DOHH2 (cell line): ENCODE measurements around the gene SLC28A1.

Experiments
- H3F3A ChIP-seq: fragments of 200-600 bp; sonication (generic), shearing (Covaris generic); 2 replicates; pipeline ENCODE4 v1.6.0; 2016; ENCODE audit warnings: antibody characterized with exemption, mild to moderate bottlenecking; ENCODE audit not compliant: control insufficient read depth, insufficient read depth
- H3K27ac ChIP-seq: fragments of 200-600 bp; sonication (generic); 2 replicates; pipeline ENCODE4 v1.5.1; 2014; ENCODE audit warnings: low read depth, mild to moderate bottlenecking, low read length, moderate library complexity
- H3K27me3 ChIP-seq: fragments of 200-600 bp; sonication (generic); 2 replicates; pipeline ENCODE4 v1.6.1; 2014; ENCODE audit warnings: mild to moderate bottlenecking, low read length, mixed read lengths; ENCODE audit not compliant: control insufficient read depth
- H3K36me3 ChIP-seq: fragments of 200-600 bp; sonication (generic); 2 replicates; pipeline ENCODE4 v1.6.1; 2014; ENCODE audit warnings: mild to moderate bottlenecking, low read length, moderate library complexity, mixed read lengths; ENCODE audit not compliant: control insufficient read depth
- H3K4me1 ChIP-seq: fragments of 200-600 bp; sonication (generic); 2 replicates; pipeline ENCODE4 v1.6.1; 2014; ENCODE audit warnings: mild to moderate bottlenecking, low read length, mixed read lengths; ENCODE audit not compliant: control insufficient read depth
- H3K4me2 ChIP-seq: fragments of 200-600 bp; sonication (generic); 2 replicates; pipeline ENCODE4 v1.6.0; 2014; ENCODE audit warnings: mild to moderate bottlenecking, low read length, moderate library complexity
- H3K4me3 ChIP-seq: fragments of 200-600 bp; sonication (generic); 2 replicates; pipeline ENCODE4 v1.5.1; 2014; ENCODE audit warnings: mild to moderate bottlenecking, low read length, mixed read lengths
- H3K79me2 ChIP-seq: fragments of 200-600 bp; sonication (generic); 2 replicates; pipeline ENCODE4 v1.6.1; 2014; ENCODE audit warnings: mild to moderate bottlenecking, low read length, mixed read lengths; ENCODE audit not compliant: control insufficient read depth
- H3K9me2 ChIP-seq: fragments of 200-600 bp; sonication (generic); replicated peaks from 2 replicates; pipeline ENCODE4 v1.6.1; 2014; ENCODE audit warnings: mild to moderate bottlenecking, low read length, mixed read lengths; ENCODE audit not compliant: control insufficient read depth
- H3K9me3 ChIP-seq: fragments of 200-600 bp; sonication (generic); 2 replicates; pipeline ENCODE4 v1.6.1; 2014; ENCODE audit warnings: antibody characterized with exemption, low read length, mixed read lengths; ENCODE audit not compliant: control insufficient read depth, insufficient read depth
- H4K20me1 ChIP-seq: fragments of 200-600 bp; sonication (generic); 2 replicates; pipeline ENCODE4 v1.6.0; 2014; ENCODE audit warnings: low read depth, mild to moderate bottlenecking, antibody characterized with exemption, low read length, moderate library complexity; ENCODE audit not compliant: control insufficient read depth, insufficient read depth
- EZH2phosphoT487 ChIP-seq: fragments of 200-600 bp; sonication (generic); IDR thresholded peaks from 2 replicates; pipeline ENCODE4 v1.6.1; 2017; ENCODE audit warnings: borderline replicate concordance, mild to moderate bottlenecking, antibody characterized with exemption, low read length, moderate library complexity, mixed read lengths
- TF ChIP-seq, protein P1 (sequence below): fragments of 200-600 bp; sonication (generic); IDR thresholded peaks from one replicate; pipeline ENCODE4 v1.5.1; 2014; ENCODE audit warnings: antibody characterized with exemption, mild to moderate bottlenecking, low read depth, low read length; ENCODE audit not compliant: poor library complexity, severe bottlenecking

The SLC28A1 gene, protein sequence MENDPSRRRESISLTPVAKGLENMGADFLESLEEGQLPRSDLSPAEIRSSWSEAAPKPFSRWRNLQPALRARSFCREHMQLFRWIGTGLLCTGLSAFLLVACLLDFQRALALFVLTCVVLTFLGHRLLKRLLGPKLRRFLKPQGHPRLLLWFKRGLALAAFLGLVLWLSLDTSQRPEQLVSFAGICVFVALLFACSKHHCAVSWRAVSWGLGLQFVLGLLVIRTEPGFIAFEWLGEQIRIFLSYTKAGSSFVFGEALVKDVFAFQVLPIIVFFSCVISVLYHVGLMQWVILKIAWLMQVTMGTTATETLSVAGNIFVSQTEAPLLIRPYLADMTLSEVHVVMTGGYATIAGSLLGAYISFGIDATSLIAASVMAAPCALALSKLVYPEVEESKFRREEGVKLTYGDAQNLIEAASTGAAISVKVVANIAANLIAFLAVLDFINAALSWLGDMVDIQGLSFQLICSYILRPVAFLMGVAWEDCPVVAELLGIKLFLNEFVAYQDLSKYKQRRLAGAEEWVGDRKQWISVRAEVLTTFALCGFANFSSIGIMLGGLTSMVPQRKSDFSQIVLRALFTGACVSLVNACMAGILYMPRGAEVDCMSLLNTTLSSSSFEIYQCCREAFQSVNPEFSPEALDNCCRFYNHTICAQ

DNA sequence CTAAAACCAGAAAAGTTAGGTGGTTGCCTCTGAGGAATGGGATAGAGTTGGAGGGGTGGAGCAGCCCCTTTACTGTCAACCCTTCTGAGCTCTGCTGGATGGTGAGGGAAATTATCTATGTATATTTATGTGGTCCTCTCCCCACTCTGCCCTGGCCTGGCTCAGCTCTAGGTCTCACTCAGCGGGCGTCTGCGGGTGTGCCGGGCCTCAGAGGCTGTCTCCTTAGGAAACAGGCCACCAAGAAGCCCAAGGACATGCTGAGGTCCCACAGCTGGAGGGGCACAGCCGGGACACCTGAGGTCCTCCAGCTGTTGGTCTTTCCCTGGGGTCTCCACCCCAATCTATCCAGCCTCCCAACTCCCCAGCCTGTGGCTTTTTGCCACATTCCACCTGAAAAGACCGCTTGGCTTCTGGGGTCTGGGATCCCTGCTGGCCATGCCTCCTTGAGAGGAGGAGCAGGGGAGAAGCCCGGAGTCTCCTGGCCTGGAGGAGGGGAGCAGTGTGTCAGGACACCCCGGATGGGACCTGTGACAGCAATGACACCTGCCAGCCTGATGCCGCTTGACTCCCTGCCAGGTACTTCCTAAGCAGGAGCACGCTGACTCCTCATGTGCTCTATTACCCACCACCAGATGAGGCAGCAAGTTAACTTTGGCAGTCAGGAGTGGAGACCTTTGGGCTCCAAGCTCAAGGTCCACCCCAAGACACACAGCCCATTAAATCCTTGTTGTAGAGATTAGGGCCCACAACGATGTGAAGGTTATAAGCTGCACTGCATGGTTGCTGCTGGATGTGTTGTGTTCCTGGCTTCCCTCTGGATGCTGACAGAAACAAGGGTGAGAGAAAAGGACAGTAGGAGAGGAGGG, at the start of gene SLC28A1:
SLC28A1 (plus strand) TSS at position 747 of the 866 bp plus-strand sequence. CDS start 3,099 bp downstream, outside the sequence.
- H3K27ac ChIP-seq = no peak within 1 kb of the TSS
- H3K4me2 ChIP-seq = no peak within 1 kb of the TSS
- TF ChIP-seq, protein P1, sequence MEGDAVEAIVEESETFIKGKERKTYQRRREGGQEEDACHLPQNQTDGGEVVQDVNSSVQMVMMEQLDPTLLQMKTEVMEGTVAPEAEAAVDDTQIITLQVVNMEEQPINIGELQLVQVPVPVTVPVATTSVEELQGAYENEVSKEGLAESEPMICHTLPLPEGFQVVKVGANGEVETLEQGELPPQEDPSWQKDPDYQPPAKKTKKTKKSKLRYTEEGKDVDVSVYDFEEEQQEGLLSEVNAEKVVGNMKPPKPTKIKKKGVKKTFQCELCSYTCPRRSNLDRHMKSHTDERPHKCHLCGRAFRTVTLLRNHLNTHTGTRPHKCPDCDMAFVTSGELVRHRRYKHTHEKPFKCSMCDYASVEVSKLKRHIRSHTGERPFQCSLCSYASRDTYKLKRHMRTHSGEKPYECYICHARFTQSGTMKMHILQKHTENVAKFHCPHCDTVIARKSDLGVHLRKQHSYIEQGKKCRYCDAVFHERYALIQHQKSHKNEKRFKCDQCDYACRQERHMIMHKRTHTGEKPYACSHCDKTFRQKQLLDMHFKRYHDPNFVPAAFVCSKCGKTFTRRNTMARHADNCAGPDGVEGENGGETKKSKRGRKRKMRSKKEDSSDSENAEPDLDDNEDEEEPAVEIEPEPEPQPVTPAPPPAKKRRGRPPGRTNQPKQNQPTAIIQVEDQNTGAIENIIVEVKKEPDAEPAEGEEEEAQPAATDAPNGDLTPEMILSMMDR = no peak
- no peak for TF ChIP-seq EZH2phosphoT487
- no peaks in the 10 kb centered on the region for H3K9me2 ChIP-seq
- H3K36me3 ChIP-seq = no peaks in the 10 kb centered on the region
- H4K20me1 ChIP-seq = no peaks in the 10 kb centered on the region
- no peaks in the 10 kb centered on the region for H3K27me3 ChIP-seq
- no peaks in the 10 kb centered on the region for H3K79me2 ChIP-seq
- H3K4me3 ChIP-seq = no peak within 1 kb of the TSS
- no peaks in the 10 kb centered on the region for H3K4me1 ChIP-seq
- H3K9me3 ChIP-seq = no peaks in the 10 kb centered on the region
- no peaks in the 10 kb centered on the region for H3F3A ChIP-seq

DNA sequence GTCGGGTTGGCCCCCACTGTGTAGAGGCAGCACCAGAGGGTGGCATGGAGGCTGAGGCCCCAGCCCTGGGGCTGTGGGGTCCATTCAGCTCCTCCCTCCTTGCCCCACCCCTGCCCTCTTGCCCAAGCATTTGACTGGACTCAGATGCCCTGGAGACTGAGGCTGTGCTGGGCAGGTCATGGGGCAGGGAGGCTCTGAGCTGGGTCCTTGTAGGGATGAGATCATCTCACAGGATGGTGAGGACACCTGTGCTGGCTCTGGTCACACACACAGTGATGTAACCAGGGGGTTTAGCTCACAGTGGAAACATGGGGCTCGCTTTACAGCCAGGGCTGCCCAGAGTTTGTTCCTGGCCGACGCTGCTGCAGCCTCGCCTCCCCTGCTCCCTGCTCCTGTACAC, 49.5 kb upstream of the SLC28A1 start:
- no peak overlapping the region for H3K4me3 ChIP-seq
- no peak for TF ChIP-seq EZH2phosphoT487
- TF ChIP-seq, protein P1 = no peak
- H3K4me2 ChIP-seq = no peak overlapping the region
- H3K27me3 ChIP-seq = peaks cover 42% of the 10 kb centered on the region
- H3K4me1 ChIP-seq = no peaks in the 10 kb centered on the region
- H3F3A ChIP-seq = no peaks in the 10 kb centered on the region
- H3K27ac ChIP-seq = no peak overlapping the region
- no peaks in the 10 kb centered on the region for H3K9me3 ChIP-seq
- no peaks in the 10 kb centered on the region for H3K36me3 ChIP-seq
- H4K20me1 ChIP-seq = no peaks in the 10 kb centered on the region
- H3K79me2 ChIP-seq = no peaks in the 10 kb centered on the region
- no peaks in the 10 kb centered on the region for H3K9me2 ChIP-seq

DNA sequence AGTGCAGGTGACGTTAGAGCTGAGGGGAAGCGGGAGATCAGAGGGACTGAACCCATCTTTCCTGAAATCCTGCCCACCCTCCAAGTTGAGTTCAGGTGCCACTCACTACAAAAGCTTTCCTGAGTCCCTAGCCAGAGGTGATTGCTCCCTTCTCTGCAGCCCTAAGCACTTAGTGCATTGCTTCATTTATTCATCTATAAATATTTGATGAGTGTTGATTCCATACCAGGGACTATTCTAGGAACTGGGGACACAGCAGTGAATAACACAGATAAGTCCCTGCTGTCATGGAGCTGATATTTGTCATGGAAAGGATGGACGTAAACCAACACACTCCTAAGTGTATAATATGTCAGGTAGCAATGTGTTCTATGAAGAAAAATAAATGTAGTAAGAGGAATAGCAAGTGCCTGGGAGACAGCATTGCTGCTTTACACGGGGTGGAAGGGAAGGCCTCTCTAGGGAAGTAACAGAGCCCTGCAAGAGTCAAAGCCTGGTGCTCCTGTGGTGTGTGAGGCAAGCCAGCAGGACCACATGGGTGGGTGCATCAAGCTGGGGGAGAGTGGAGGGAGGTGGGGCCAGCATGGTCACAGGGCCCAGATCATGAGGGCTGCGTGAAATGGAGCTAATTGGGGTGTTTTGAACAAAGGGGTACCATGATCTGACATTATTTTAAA, 48.7 kb upstream of the SLC28A1 start:
- Histone ChIP-seq H3K4me2 (no peak overlapping the region), H3K9me2 (no peaks in the 10 kb centered on the region), H3K4me3 (no peak overlapping the region), H4K20me1 (no peaks in the 10 kb centered on the region), H3K27me3 (peaks cover 34% of the 10 kb centered on the region), H3F3A (no peaks in the 10 kb centered on the region), H3K27ac (no peak overlapping the region), H3K4me1 (no peaks in the 10 kb centered on the region), H3K79me2 (no peaks in the 10 kb centered on the region), H3K36me3 (no peaks in the 10 kb centered on the region), H3K9me3 (no peaks in the 10 kb centered on the region)
- no peak for TF ChIP-seq EZH2phosphoT487
- TF ChIP-seq, protein P1 = no peak
